Activated CD4-positive, alpha-beta T cell treated with anti-CD3 and anti-CD28 coated beads for 1 hour (primary cell): ENCODE measurements around the gene CRYZ.
"Not testable (repeated sequence)": the region's sequence is repeated elsewhere in the genome, so short reads cannot be mapped to it uniquely, and the experiment has no call there.

ENCODE experiments used
- DNase-seq: peaks from one replicate; pipeline ENCODE4 v3.0.0-alpha.2; 2020

Gene CRYZ, protein sequence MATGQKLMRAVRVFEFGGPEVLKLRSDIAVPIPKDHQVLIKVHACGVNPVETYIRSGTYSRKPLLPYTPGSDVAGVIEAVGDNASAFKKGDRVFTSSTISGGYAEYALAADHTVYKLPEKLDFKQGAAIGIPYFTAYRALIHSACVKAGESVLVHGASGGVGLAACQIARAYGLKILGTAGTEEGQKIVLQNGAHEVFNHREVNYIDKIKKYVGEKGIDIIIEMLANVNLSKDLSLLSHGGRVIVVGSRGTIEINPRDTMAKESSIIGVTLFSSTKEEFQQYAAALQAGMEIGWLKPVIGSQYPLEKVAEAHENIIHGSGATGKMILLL

DNA sequence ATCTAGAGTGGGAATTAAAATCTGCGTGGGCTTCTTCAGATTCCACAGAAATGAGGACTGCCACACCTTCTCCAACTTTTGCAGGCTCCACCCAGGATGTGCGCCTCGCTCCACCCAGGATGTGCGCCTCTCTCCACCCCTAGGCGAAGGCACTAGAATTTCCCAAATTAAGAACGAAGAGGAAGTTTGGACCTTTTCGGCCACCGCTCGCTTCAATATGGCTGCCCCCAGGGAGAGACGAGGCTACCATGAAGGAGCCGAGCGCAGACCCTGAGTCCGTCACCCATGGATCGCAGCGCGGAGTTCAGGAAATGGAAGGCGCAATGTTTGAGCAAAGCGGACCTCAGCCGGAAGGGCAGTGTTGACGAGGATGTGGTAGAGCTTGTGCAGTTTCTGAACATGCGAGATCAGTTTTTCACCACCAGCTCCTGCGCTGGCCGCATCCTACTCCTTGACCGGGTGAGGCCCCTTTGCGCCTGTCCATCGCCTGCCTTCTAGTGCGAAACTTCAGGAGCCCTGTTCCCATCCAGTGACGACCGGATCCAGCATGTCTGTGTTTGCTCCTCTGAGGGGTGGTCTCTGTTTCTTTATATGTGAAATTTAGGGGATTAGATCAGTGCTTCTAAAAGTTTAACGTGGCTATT is at the start of gene CRYZ, which contains the start of gene TYW3:
Gene CRYZ (minus strand): TSS at position 91 of the 644 bp plus-strand sequence. CDS start 8,229 bp downstream, outside the sequence.
Gene TYW3 (plus strand): TSS at position 193 of the 644 bp plus-strand sequence. CDS start 93 bp downstream, at position 286.
- DNase-seq: peak; percentile 66

DNA sequence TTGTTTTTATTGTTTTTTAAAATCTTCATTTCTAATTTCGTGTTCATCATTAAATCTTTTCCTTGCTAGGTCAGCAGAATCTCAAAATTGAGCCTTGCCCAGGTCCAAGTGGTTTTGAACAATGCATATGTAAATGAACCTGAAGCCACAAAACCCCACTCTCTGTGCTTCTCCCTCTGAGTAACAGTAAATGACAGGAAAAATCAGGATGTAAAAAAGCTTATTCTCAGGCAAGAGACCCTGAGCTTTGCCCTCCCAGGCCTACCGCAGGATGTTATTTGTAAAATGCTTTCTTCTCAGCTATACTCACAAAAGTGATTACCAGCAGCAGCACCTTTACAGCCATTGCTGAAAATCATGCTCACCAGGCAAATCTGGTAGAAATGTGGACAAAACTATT is 47.7 kb upstream of the CRYZ start:
- DNase-seq: no peak

DNA sequence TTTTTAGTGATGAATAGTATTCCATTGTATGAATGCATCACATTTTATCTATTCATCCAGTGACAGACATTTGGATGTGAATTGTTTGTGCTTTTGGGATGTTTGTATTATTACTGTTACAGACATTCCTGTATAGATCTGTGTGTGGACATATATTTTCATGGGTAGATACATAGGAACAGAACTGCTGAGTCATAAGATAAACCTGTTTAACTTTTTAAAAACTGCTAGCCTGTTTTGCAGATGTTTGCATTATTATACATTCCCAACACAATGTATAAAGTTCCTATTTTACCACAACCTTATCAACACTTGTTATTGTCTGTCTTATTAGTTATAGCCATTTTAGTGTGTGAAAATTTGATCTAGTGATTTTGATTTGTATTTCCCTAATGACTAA is 46.9 kb upstream of the CRYZ start:
- DNase-seq: no peak

DNA sequence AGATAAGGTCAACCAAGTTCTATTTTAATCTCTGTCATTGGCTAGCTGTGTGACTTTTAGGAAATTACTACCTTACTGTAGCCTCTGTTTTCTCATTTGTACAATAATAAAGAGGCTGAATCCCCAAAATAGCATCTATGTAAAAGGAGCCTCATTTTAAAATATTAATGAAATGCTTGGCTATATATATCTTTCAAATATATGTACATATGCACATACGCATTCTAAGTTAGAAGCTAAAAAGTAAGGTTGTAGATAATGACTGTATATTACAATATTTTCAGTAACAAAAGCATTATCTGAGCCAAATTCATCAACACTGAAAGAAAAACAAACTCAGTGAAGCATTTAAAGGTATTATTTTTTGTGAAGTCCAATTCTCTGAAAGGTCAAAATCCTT is 44.7 kb upstream of the CRYZ start:
- DNase-seq: no peak

DNA sequence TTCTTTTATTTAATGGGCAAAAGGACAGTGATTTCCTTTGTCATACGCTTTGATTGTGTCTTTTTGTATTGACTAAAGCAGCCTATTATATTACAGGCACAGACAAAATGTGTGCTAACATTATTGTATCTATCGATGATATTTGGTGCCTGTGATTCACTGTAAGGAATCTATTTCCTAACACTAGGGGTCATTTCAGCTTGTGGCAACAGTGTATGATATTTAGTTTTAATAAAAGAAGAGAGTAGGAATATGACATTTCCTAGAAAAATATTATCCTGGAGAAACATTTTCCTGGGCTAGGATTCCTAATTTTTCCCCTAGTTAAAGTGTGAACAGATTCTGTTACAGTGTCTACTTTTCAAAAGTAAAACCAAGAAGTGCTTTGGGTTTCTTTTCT is 42.9 kb upstream of the CRYZ start:
- no peak for DNase-seq

DNA sequence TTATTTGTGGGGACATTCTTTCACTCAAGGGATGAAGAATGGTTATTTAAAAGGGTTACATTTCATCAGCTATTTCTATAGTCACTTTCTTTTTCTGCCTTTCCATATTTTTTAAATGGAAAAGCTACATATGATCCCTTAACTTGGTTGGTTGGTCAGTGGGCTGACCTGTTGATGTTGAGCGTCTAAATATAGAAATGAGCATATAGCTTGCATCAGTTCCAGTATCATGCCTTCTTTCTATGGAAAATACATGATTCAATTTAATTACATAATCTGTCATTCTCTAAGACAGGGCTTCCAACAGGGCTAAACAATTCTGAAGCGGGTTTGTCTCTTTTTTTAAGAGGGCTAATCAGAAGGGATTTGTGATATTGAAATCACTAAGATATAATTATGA is 40.7 kb upstream of the CRYZ start:
- no peak for DNase-seq

DNA sequence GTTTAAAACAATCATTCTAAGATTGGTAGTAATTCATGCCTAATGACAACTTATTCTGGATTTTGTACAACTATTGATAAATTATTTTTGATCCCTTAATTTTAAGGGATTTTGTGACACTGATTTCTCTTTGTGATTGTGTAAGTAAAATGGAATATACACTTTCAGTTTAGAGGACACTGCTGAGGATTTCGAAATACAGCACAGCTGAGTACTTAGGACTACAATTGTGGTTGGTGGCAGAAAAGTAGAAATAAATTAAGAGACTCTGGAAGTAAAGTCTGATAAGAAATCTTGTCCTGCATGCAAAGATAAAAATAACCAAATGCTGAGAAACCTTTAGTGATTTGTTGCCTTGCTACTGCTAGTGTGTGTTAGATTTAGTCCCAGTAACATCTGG is 40.1 kb upstream of the CRYZ start:
- no peak for DNase-seq

DNA sequence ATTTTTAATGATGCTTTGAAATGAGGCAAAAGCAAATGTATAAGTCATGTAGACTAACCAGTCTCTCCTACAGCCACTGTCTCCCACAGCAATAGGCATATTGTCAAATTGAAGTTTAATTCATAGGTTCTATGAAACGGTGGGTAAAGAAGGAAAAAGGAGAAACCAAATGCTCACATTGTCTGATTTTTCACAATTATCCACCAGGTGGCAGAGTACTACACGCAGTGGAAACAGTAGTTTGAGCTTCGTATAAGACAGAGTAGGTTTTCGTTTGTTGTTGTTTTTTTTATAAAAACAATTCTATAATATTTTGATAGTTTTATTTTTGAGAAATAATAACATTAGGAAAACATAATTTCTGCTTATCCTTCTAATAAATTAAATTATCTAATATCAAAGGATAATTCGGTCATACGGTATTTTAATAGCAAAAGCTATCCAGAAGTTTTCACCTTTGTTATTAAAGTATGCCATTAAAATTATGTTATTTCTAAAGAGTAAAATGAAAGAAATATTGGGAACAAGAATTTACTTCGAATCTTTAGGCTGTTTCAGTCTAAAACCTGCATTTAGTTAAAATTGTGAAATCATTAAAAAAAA is 39.2 kb upstream of the CRYZ start:
- no peak for DNase-seq

DNA sequence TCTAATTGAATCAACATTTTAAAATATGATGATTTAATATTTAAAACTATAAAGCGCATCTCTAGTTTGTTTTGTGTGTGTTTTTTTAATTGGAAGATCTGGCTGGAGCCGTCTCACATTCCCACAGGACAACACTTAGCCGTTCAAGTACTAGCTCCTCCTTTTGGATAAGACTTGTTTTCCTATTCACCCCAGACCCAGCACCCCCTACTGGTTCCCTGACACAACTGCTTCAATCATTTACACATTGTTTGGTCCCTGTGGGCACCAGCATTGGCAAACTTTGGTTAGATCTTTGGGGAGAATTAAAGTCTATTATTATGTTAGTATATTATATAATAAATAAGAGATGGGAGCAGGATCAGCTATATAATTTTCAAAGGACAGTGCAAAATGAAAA is 34.6 kb upstream of the CRYZ start:
- no peak for DNase-seq

DNA sequence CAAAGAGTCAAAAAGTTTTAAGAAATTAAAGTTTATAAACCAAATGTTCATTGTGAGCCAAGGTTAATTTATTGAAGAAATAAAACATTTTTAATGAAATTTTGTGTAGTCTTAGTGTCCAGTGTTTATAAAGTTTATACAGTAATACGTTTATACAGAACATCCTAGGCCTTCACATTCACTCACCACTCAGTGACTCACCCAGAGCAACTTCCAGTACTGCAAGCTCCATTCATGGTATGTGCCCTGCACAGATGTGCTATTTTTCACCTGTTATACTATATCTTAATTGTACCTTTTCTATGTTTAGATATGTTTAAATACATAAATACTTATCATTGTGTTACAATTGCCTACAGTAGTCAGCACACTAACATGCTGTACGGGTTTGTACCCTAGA is 33.7 kb upstream of the CRYZ start:
- no peak for DNase-seq

DNA sequence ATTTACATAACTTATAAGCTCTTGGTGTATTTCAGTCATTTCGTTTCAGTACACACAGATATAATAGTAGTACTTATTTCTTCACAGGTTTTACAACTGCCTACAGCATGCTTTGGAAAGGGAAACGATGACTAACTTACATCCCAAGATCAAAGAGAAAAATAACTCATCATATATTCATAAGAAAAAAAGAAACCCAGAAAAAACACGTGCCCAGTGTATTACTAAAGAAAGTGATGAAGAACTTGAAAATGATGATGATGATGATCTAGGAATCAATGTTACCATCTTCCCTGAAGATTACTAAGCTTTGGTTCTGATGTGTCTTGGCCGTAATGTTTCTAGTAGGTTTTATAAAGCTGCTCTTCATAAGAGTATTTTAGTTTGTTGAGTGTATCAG is 31.0 kb upstream of the CRYZ start:
- DNase-seq: no peak

DNA sequence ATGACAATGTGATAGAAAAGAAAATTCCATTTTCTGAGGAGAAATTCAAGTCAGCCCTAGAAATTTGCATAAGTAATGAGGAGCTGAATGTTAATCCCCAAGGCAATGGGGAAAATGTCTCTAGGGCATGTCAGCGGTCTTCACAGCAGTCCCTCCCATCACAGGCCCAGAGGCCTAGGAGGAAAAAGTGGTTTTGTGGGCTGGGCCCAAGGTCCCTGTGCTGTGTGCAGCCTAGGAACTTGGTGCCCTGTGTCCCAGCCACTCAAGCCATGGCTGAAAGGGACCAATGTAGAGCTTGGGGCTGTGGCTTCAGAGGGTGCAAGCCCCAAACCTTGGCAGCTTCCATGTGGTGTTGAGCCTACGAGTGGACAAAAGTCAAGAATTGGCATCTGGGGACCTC is 23.8 kb upstream of the CRYZ start:
- not testable (repeated sequence) for DNase-seq

DNA sequence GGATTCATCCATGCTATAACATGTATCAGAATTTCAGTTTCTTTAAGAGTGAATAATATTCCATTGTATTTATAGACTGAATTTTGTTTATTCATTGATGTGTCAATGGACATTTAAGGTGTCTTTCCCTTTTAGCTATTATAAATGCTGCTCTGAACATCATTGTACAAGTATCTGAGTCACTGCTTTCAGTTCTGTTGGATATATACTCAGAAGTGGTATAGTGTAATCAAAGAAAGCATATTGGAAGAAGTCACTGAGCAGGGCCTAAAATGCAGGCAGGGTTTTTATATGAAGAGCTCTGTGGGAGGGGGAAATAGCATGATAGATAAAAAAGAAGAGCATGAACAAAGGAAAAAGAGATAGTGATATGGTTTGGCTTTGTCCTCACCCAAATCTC is 22.6 kb upstream of the CRYZ start:
- no peak for DNase-seq

DNA sequence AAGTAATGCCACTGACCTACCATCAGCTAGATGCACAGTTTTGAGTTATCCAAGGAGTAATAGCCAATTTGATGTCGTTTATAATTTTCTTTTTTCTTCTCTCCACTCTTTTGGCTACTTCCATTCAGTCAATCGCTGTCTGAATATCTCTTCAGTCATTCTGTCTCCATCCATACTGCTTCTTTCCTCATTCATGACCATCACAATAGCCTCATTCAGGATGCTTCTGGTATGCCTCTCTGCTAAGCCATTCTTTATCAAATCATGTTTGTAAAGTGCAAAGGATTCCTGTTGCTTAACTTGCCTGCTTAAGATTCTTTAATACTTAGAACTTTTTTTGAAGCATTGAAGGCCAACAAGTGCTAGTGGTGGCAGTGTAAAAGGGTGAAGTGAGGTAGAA is 20.3 kb upstream of the CRYZ start:
- no peak for DNase-seq

DNA sequence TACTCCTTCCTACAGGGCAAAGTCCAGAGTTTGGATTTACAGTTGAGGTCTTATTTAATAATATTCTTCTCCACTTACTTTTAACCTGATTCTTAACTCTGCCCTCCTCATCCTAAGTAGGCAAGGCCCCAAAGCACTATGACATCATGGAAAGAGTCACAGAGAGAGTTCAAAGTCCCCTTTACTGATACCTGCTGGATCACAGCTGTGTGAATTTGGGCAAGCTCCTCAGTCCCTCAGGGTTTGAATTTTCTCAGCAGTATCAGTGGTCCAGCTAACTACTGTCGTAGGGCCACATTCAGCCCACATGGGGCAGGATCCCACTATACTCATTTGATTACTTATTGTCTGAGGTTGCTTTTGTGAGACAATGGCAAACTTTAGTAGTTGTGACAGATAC is 16.1 kb upstream of the CRYZ start:
- DNase-seq: no peak

DNA sequence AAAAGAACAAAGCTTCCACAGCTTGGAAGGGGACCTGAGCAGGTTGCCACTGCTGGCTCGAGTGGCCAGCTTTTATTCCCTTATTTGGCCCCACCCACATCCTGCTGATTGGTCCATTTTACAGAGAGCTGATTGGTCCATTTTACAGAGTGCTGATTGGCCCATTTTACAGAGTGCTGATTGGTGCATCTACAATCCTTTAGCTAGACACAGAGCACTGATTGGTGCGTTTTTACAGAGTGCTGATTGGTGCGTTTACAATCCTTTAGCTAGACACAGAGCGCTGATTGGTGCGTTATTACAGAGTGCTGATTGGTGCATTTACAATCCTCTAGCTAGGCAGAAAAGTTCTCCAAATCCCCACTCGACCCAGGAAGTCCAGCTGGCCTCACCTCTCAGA is 12.4 kb upstream of the CRYZ start:
- not testable (repeated sequence) for DNase-seq

DNA sequence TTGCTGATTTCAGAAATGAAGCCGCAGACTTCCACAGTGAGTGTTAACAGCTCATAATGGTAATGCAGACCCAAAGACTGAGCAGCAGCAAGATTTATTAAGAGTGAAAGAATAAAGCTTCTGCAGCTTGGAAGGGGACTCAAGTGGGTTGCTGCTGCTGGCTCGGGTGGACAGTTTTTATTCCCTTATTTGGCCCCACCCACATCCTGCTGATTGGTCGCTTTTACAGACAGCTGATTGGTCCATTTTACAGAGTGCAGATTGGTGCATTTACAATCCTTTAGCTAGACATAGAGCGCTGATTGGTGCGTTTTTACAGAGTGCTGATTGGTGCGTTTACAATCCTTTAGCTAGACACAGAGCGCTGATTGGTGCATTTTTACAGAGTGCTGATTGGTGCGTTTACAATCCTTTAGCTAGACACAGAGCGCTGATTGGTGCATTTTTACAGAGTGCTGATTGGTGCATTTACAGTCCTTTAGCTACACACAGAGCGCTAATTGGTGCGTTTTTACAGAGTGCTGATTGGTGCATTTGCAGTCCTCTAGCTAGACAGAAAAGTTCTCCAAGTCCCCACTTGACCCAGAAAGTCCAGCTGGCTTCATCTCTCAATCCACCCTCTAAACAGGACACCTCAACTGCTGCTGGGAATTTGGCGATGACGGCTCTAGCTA is 7.6 kb upstream of the CRYZ start:
- DNase-seq: not testable (repeated sequence)

DNA sequence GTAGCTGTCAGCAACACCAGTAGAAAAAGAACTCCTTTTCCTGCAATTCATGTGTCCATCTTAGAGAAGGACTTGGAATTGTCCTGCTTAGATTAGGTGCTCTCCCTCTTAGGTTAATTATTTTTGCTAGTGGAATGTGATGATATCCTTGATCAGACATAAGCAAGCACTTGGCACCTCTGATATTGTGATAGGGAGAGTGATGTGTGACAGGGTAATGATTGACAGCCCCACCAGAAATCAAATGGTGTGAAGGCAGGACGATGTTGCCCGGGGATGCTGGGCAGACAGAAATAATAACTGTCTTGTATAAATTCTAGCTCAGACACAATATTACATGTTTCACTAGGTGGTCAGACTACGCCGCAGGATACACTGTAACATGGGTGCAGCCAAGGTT is 4.5 kb upstream of the CRYZ start:
- no peak for DNase-seq

DNA sequence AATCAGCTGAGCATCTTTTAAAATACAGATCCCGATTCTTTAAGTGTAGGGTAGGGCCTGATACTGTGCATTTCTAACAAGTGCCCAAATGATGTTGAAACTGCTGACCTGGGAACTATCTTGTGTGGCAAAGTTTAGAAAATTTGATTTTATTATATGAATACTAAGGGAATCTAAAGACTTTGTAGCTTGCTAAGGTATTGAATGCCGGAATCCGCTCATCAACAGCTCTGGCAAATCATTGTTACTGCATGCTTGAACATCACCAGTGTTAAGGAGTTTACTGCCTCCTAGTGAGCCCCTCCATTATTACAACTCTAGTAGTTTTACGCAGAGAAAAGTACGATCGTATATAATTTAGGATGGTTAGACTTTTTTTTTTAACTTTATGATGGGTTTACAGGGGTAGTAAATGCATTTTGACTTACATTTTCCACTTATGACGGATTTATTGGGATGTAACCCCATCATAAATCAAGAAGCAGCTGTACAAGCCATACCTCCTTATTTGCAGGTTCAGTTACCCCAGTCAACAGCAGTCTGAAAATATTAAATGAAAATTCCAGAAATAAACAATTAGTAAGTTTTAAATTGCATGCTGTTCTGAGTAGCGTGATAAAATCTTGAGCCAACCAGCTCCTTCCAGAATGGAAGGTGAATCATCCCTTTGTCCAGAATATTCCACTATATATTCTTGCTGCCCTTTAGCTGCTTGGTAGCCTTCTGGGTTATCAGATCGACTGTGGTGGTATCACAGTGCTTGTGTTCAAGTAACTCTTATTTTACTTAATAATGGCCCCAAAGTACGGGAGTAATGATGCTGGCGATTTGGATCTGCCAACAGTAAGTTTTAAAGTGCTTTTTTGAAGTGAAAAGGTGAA is 994 bp upstream of the CRYZ start:
- DNase-seq: no peak

DNA sequence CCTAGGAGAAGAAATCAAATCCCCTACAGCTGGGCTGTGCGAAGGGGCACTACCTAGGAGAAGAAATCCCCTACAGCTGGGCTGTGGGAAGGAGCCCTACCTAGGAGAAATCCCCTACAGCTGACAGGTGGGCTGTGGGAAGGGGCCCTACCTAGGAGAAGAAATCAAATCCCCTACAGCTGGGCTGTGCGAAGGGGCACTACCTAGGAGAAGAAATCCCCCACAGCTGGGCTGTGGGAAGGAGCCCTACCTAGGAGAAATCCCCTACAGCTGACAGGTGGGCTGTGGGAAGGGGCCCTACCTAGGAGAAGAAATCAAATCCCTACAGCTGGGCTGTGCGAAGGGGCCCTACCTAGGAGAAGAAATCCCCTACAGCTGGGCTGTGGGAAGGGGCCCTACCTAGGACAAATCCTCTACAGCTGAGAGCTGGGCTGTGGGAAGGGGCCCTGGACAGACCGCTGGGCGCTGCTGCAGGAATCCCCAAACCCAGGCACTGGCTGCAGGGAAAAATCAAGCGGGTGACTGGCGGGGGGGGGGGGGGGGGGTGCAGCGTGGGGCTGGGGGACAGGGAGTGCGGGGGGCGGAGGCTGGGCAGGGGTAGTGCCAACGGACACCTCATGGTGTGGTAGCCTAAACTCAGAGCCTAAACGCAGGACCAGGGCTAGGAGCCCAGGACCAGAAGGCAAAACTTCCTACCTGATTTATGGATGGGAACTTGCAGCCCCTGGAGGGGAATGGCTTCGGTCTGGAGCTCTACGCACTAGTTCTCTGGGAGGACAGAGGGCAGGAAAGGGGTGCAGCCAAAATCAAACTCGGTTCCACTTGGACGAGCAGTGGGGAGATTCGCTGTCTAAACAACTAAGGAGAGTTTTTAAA is 541 bp downstream of the CRYZ start:
- not testable (repeated sequence) for DNase-seq

DNA sequence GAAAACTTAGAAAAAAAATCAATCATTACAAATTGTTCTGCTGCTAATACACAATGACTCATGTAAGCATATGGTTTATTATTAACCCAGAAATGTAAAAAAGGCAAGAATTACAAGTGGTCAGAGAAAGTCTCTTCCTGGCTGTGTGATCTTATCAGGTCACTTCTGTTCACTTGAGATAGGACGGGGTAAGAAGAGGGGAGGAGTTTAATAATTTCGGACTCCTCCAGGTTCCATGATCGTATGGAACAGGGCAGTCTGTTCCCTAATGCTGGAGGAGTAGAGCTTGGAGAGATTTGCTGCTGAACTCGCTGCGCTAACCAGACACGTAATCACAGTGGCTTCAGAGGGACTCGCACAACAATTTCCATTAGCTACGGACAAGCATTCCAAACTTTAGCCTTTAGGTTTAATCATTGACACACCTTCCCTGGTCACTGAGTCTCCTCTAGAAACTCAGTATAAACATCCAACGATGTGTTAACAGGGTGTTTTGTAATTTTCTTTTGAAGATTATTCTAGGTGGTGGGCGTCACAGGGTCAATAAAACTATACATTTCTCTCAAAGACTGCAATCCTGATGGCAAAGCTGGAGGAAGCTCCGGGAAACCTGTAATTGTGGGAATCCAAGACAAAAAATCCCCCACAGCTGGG is 1.3 kb downstream of the CRYZ start:
- DNase-seq: no peak
